ENCODE measurements around the gene TSPEAR.

Gene TSPEAR

DNA sequence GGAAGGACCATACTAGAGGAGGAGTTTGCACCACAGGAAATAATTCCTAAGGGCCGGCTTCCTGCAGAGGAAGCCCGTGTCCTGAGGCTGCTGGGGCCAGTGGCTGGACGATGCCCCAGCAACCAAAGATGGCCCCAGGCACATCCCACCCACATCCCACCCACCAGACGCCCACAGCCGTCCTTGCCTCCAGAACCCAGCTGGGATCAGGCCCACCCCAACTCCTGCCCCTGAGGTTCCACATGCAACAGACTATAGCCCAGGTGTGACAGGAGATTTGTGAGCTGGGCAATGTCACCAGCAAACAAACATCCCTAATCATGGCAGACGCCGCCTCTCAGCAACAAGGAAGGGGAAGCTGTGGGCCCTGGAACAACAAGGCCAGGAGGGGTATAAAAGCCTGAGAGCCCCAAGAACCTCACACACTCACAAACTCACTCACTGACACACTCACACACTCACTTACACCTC lies 84.7 kb downstream of the TSPEAR start, which contains the start of gene KRTAP10-9:
Gene KRTAP10-9 (plus strand): TSS at position 421 of the 471 bp plus-strand sequence. CDS start 79 bp downstream, outside the sequence.
- H3K4me3 ChIP-seq (ENCODE audit: low read length): no peak within 1 kb of the TSS
- TF ChIP-seq ZNF274 (IDR thresholded peaks at IDR 0.05; ENCODE audit: low read depth, low read length): no peak

GRCh38 chr21:44626262-44626661 lies 85.1 kb downstream of the TSPEAR start:
- no peak overlapping the region for H3K4me3 ChIP-seq (ENCODE audit: low read length)
- TF ChIP-seq ZNF274 (IDR thresholded peaks at IDR 0.05; ENCODE audit: low read depth, low read length): no peak

DNA sequence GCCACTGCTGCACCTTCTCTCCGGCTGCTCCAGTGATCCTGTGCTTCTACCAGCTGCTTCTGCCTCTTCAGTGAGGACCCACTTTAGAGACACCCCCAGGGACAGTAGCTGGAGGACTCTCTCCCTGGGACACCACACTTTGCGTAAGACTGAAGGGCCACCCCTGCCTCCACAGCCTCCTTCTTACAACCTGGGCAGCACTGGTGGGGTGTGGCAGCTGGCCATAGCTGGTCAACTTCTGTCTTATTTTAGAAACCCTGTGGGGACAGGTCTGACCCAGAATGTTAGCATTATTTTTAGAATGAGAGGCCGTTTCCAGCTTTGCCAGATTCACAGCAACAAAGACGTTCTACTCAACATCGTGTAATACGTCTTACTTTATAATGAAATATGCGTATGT lies 85.6 kb downstream of the TSPEAR start:
- H3K4me3 ChIP-seq (ENCODE audit: low read length): no peak overlapping the region
- no peak for TF ChIP-seq ZNF274 (IDR thresholded peaks at IDR 0.05; ENCODE audit: low read depth, low read length)

GRCh38 chr21:44623575-44623974 lies 87.8 kb downstream of the TSPEAR start:
- TF ChIP-seq ZNF274 (IDR thresholded peaks at IDR 0.05; ENCODE audit: low read depth, low read length): no peak
- no peak overlapping the region for H3K4me3 ChIP-seq (ENCODE audit: low read length)

GRCh38 chr21:44619886-44620285 lies 91.5 kb downstream of the TSPEAR start:
- TF ChIP-seq ZNF274 (IDR thresholded peaks at IDR 0.05; ENCODE audit: low read depth, low read length): no peak
- no peak overlapping the region for H3K4me3 ChIP-seq (ENCODE audit: low read length)

GRCh38 chr21:44618909-44619308 lies 92.5 kb downstream of the TSPEAR start:
- no peak for TF ChIP-seq ZNF274 (IDR thresholded peaks at IDR 0.05; ENCODE audit: low read depth, low read length)
- H3K4me3 ChIP-seq (ENCODE audit: low read length): no peak overlapping the region

- no peak overlapping the region for H3K4me3 ChIP-seq (ENCODE audit: low read length)
- TF ChIP-seq ZNF274 (IDR thresholded peaks at IDR 0.05; ENCODE audit: low read depth, low read length): no peak
These were observed 92.9 kb downstream of the TSPEAR start for GRCh38 chr21:44618504-44618903.

- no peak for TF ChIP-seq ZNF274 (IDR thresholded peaks at IDR 0.05; ENCODE audit: low read depth, low read length)
- H3K4me3 ChIP-seq (ENCODE audit: low read length): no peak overlapping the region
These were observed 94.3 kb downstream of the TSPEAR start for GRCh38 chr21:44617071-44617501.

DNA sequence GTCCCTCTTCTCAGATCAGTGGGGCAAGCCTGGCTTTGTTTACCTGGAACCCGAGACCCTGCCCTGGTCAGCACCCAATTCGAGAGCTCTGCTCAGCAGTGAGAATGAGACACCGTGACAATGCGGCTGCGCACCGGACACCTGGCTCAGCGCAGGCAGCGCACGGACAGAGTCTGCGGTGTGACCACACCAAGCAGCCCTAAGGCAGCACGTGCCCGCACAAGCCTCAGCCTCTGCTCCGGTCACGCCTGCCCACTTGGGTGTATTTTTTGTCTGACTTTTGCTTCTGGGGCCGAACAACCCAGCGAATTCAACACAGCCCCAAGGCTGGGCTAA lies 94.8 kb downstream of the TSPEAR start:
- no peak overlapping the region for H3K4me3 ChIP-seq (ENCODE audit: low read length)
- TF ChIP-seq ZNF274 (IDR thresholded peaks at IDR 0.05; ENCODE audit: low read depth, low read length): no peak

DNA sequence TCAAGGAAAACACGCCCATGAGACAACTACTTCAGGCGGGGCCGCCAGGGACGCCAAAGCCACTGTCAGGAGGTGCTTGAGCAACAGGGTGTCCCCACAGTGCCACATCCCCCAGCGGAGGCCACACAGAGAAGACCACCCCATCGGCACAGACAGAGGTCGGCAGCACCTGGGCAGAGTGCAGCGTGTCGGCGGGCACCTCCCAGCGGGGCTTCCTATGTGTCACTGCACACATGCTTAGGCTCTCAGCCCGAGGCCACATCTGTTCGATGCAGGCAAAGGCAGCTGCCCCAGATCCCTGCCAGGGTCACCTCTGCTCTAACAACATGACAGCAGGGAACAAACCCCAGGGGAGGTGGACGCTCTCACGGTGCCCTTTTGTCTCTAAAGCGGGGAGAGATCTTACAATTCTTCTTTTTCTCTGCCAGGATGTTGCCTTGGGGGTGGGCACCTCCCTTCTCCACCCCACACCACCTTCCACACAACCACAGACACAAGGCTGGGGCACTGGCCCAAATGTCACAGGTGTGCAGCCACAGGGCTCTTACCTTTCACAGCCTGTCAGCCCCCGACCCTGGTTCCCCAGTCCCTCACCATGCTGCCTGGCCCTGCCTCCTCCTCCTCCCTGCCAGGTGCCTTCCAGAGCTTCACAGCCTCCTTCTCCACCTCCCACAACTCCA lies 95.3 kb downstream of the TSPEAR start:
- no peak for TF ChIP-seq ZNF274 (IDR thresholded peaks at IDR 0.05; ENCODE audit: low read depth, low read length)
- no peak overlapping the region for H3K4me3 ChIP-seq (ENCODE audit: low read length)

DNA sequence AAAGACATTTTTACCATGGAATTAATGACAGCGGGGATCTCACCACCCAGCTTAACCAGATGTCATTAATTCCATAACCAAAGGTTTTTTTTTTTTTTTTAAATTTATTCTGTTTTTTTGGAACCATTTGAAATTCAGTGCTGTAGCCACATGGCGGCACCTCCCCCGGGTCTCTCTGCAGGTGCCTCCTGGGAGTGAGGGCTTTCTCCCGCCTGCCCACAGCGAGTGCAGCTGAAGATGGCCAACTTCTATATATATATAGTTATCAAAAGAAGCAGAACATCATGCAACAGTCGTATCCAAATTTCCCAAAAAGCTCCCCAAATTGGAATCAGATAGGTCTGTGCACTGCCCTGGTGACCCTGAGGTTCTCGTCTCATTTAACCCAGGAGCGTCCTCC lies 95.9 kb downstream of the TSPEAR start:
- no peak for TF ChIP-seq ZNF274 (IDR thresholded peaks at IDR 0.05; ENCODE audit: low read depth, low read length)
- H3K4me3 ChIP-seq (ENCODE audit: low read length): no peak overlapping the region

DNA sequence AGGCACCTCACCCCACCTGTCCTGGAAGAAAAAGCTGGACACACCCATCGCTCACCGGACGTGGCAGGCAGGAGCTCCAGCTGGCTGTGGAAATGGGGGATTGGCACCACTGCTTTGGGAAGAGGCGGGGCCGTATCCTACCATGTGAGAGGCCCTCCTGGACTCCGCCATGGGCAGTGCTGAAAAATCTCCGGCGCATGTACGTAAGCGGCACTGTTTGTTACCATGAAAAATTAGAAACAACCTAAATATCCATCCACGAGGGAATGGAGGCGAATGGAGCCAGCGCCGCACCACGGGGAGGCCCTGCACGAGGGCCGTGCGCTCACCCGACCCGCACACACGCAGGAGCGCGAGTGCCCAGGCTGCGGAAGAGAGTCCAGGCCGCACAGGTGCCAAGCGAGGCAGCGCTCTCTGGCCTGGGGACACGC lies 96.4 kb downstream of the TSPEAR start:
- H3K4me3 ChIP-seq (ENCODE audit: low read length): no peak overlapping the region
- no peak for TF ChIP-seq ZNF274 (IDR thresholded peaks at IDR 0.05; ENCODE audit: low read depth, low read length)

DNA sequence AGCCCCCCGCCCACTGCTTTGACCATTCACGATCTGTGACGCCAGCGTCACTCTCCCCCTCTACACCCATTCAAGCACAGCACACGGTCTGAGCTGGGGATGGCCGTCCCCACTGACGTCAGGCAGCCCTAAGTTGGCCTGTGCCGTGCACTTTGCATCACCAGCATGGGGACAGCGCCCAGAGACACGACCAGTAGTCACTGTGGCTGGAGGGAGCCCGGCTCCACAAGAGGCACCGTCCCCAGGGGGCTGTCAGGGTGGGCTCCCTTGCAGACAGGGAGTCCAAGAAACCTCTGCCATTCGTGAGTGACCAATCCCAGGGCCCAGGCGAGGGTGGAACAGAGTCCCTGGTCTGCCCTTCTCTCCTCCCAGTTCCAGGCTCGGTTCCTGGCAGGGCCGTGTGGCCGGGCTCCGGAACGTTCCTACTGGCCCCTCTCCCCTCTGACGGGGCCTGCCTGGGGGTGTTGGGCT lies 97.2 kb downstream of the TSPEAR start:
- H3K4me3 ChIP-seq (ENCODE audit: low read length): no peak overlapping the region
- TF ChIP-seq ZNF274 (IDR thresholded peaks at IDR 0.05; ENCODE audit: low read depth, low read length): no peak

- no peak for TF ChIP-seq ZNF274 (IDR thresholded peaks at IDR 0.05; ENCODE audit: low read depth, low read length)
- no peak overlapping the region for H3K4me3 ChIP-seq (ENCODE audit: low read length)
These were observed 97.8 kb downstream of the TSPEAR start for GRCh38 chr21:44613386-44614155.

DNA sequence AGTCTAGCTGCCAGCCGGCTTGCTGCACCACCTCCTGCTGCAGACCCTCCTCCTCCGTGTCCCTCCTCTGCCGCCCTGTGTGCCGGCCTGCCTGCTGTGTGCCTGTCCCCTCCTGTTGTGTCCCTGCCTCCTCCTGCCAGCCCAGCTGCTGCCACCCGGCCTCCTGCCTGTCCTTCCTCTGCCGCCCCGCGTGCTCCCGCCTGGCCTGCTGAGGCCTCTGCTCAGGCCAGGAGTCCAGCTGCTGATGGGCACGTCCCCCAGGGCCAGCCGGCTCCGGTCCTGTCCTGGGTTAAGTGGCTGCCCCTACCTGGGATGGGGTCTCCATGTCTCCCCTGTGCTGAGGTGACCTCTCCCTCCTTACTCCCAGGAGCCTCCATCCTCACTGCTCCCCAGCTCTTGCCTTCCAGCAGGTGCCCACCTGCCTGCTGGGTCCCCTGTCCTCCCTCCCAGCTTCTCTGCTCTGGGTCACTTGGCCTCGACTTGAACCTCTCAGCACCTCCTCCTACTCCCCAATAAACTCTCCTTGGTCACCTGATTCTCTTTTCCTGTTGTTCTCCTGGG lies 98.6 kb downstream of the TSPEAR start:
- TF ChIP-seq ZNF274 (IDR thresholded peaks at IDR 0.05; ENCODE audit: low read depth, low read length): no peak
- no peak overlapping the region for H3K4me3 ChIP-seq (ENCODE audit: low read length)
